HepG2 (cell line): ENCODE measurements around the gene JSRP1. TPM values are rescaled to one million over a fixed set of nuclear protein-coding genes. Genes with fewer than 3 reads are reported as not detected.

ENCODE experiments used
- FOXM1 ChIP-seq: sonication (generic); formaldehyde crosslinking; IDR thresholded peaks from 2 replicates; pipeline ENCODE4 v1.5.0; 2020; ENCODE audit warnings: missing genetic modification reagents
- GRHL1 ChIP-seq: sonication (generic); formaldehyde crosslinking; conservative IDR thresholded peaks from 2 replicates; pipeline ENCODE4 v1.8.0; 2022; ENCODE audit warnings: missing genetic modification reagents
- HINFP ChIP-seq: sonication (generic); formaldehyde crosslinking; IDR thresholded peaks from 2 replicates; pipeline ENCODE4 v1.4.0; 2020; ENCODE audit warnings: low read depth, mild to moderate bottlenecking, missing genetic modification reagents
- HOMEZ ChIP-seq: IDR thresholded peaks from 2 replicates; pipeline ENCODE4 v1.6.1; 2016; ENCODE audit warnings: low read depth
- KAT8 ChIP-seq: IDR thresholded peaks from 2 replicates; pipeline ENCODE4 v1.6.1; 2016; ENCODE audit warnings: missing genetic modification reagents, missing compliant biosample characterization
- MXI1 ChIP-seq: IDR thresholded peaks from 3 replicates; pipeline ENCODE4 v1.6.1; 2012; ENCODE audit warnings: low read depth, low read length, inconsistent platforms, borderline replicate concordance
- NFE2 ChIP-seq: sonication (generic); formaldehyde crosslinking; IDR thresholded peaks from 2 replicates; pipeline ENCODE4 v1.4.0; 2020; ENCODE audit warnings: missing genetic modification reagents
- NR0B2 ChIP-seq: sonication (generic); formaldehyde crosslinking; IDR thresholded peaks from 2 replicates; pipeline ENCODE4 v1.4.0; 2020; ENCODE audit warnings: mild to moderate bottlenecking, missing genetic modification reagents
- RXRA ChIP-seq: sonication (generic); formaldehyde crosslinking; IDR thresholded peaks from 2 replicates; pipeline ENCODE4 v1.5.1; 2020; ENCODE audit warnings: missing genetic modification reagents
- SALL1 ChIP-seq: sonication (generic); formaldehyde crosslinking; IDR thresholded peaks from 2 replicates; pipeline ENCODE4 v1.8.0; 2022; ENCODE audit warnings: mild to moderate bottlenecking, missing genetic modification reagents
- SOX5 ChIP-seq: IDR thresholded peaks from 2 replicates; pipeline ENCODE4 v1.6.1; 2016; ENCODE audit warnings: borderline replicate concordance
- TEF ChIP-seq: sonication (generic); formaldehyde crosslinking; IDR thresholded peaks from 2 replicates; pipeline ENCODE4 v1.5.0; 2020; ENCODE audit warnings: missing genetic modification reagents
- ZNF687 ChIP-seq: sonication (generic); formaldehyde crosslinking; IDR thresholded peaks from 2 replicates; pipeline ENCODE4 v1.5.1; 2020; ENCODE audit warnings: mild to moderate bottlenecking, missing genetic modification reagents, moderate library complexity
- ZNF800 ChIP-seq: sonication (generic); formaldehyde crosslinking; IDR thresholded peaks from 2 replicates; pipeline ENCODE4 v1.4.0; 2020; ENCODE audit warnings: missing genetic modification reagents
- polyA plus RNA-seq, 8 experiments: library from polyadenylated mRNA; depleted of rRNA in 3 of 8; stranded (reverse) in 7 of 8; unstranded in 1 of 8; fragments of >200 nt; fragmentation: Illumina TruSeq in 4 of 8; extraction: Trizol in 4 of 8; gene quantifications; 2 replicates each; pipeline versions ENCODE4 v1.2.1 to v1.2.3, GENCODE V29; 2011 to 2016; ENCODE audit warnings: low read depth in 4 of 8, missing spikeins in 1 of 8, mixed read lengths in 1 of 8; ENCODE audit not compliant: insufficient read depth in 1 of 8
- total RNA-seq, 5 experiments: library from RNA; depleted of rRNA; stranded (reverse); fragments of >200 nt; fragmentation: Illumina TruSeq; extraction: Trizol; gene quantifications; 2 replicates each; pipeline ENCODE4 v1.2.3, GENCODE V29; 2016; ENCODE audit warnings: low read depth in 1 of 5

The JSRP1 gene
- total and polyA plus RNA-seq, 2 of the 13 experiments (the other 11 are each of a cell fraction or from before 2014, with no cell fraction given): 0.16 to 0.38 TPM

GRCh38 chr19:2212861-2213711 lies 43.1 kb downstream of the JSRP1 start (continued):
- peak; percentile 14; the same call in 1 of the 2 replicates for TF ChIP-seq RXRA
- no peak for TF ChIP-seq GRHL1 (CRISPR knock-in tag)
- TF ChIP-seq ZNF687: peak; percentile 99
- TF ChIP-seq SOX5 (CRISPR knock-in tag): peak; percentile 52; the same call in 1 of the 2 replicates
- TF ChIP-seq SALL1 (CRISPR knock-in tag): peak; percentile 94
- TF ChIP-seq KAT8 (CRISPR knock-in tag): peak; percentile 64; the same call in 1 of the 2 replicates
- 0 out of 2 replicates have a peak, but pooled peaks have one; percentile 33 for TF ChIP-seq HOMEZ
- peak; percentile 75; the same call in 1 of the 2 replicates for TF ChIP-seq TEF (CRISPR knock-in tag)
- peak; percentile 72; the same call in 1 of the 2 replicates for TF ChIP-seq FOXM1 (CRISPR knock-in tag)
- TF ChIP-seq NR0B2: no peak; the same call in 1 of the 2 replicates
- TF ChIP-seq ZNF800 (CRISPR knock-in tag): peak; percentile 89
- TF ChIP-seq MXI1: peak; percentile 77; the same call in 1 of the 3 replicates
- peak; percentile 91; the same call in 1 of the 2 replicates for TF ChIP-seq HINFP
- no peak for TF ChIP-seq NFE2
